IMR-90 (cell line): Measurements from ENCODE around the gene TMEM43. TPM values are rescaled to one million over a fixed set of nuclear protein-coding genes. Genes with fewer than 3 reads are reported as not detected.

Experiments
- ATAC-seq: fragments of 200-7000 bp; cut with Tn5 transposase; 2 replicates; pipeline ENCODE4 v1.9.1; 2020; ENCODE audit warnings: low read depth, mild to moderate bottlenecking, moderate library complexity
- BruUV-seq: library from RNA; stranded (reverse); fragments of 400-500 nt; replicated peaks from 2 replicates; lab custom pipeline; 2021; lab: Mats Ljungman, UMichigan
- CTCF ChIA-PET: fragments of 300-600 bp; formaldehyde crosslinking; extraction: SDS; loops from one replicate; lab custom pipeline; 2021; ENCODE audit warnings: antibody characterized with exemption; lab: Yijun Ruan, JAX
- POLR2A ChIA-PET: fragments of 300-600 bp; sonication (Branson Sonifier 250); formaldehyde crosslinking; loops from one replicate; lab custom pipeline; 2022; ENCODE audit warnings: antibody characterized with exemption; ENCODE audit not compliant: unreplicated experiment; lab: Charles Lee
- DNase-seq: peaks from one replicate; pipeline ENCODE4 v3.0.0; 2013
- H2AFZ ChIP-seq: replicated peaks from 2 replicates; pipeline ENCODE3; 2013; ENCODE audit warnings: low read length, mild to moderate bottlenecking; ENCODE audit not compliant: poor library complexity
- H2AK5ac ChIP-seq: 2 replicates; pipeline ENCODE4 v1.6.1; 2013; ENCODE audit warnings: low read depth, low read length, inconsistent platforms
- H2AK9ac ChIP-seq: replicated peaks from 2 replicates; pipeline ENCODE3; 2013; ENCODE audit warnings: mild to moderate bottlenecking, low read depth, low read length, moderate library complexity; ENCODE audit not compliant: poor library complexity
- H2BK120ac ChIP-seq: 2 replicates; pipeline ENCODE4 v1.6.1; 2013; ENCODE audit warnings: low read depth, low read length, inconsistent platforms
- H2BK15ac ChIP-seq: 3 replicates; pipeline ENCODE4 v1.6.1; 2013; ENCODE audit warnings: low read depth, low read length, inconsistent platforms
- H2BK20ac ChIP-seq: 2 replicates; pipeline ENCODE4 v1.6.1; 2013; ENCODE audit warnings: low read depth, mild to moderate bottlenecking, inconsistent platforms, low read length, moderate library complexity
- H2BK5ac ChIP-seq: 2 replicates; pipeline ENCODE4 v1.6.1; 2013; ENCODE audit warnings: mild to moderate bottlenecking, low read depth, low read length, inconsistent platforms; ENCODE audit not compliant: poor library complexity, severe bottlenecking
- H3K14ac ChIP-seq: replicated peaks from 2 replicates; pipeline ENCODE4 v1.6.1; 2013; ENCODE audit warnings: low read depth, low read length, inconsistent platforms
- H3K18ac ChIP-seq: 2 replicates; pipeline ENCODE4 v1.6.1; 2013; ENCODE audit warnings: low read depth, low read length, control low read depth
- H3K23ac ChIP-seq: 2 replicates; pipeline ENCODE4 v1.6.1; 2013; ENCODE audit warnings: low read depth, low read length, inconsistent platforms
- H3K27ac ChIP-seq: 2 replicates; pipeline ENCODE4 v1.5.1; 2013; ENCODE audit warnings: mild to moderate bottlenecking, control low read depth, low read length; ENCODE audit not compliant: insufficient read depth
- H3K27me3 ChIP-seq: 2 replicates; pipeline ENCODE4 v1.6.1; 2013; ENCODE audit warnings: low read length; ENCODE audit not compliant: control insufficient read depth, insufficient read depth
- H3K36me3 ChIP-seq: 2 replicates; pipeline ENCODE4 v1.6.1; 2013; ENCODE audit warnings: low read length, mixed read lengths; ENCODE audit not compliant: control insufficient read depth, insufficient read depth
- H3K4ac ChIP-seq: 2 replicates; pipeline ENCODE4 v1.6.1; 2013; ENCODE audit warnings: low read depth, low read length, inconsistent platforms
- H3K4me1 ChIP-seq: 2 replicates; pipeline ENCODE4 v1.6.1; 2013; ENCODE audit warnings: low read length, mixed read lengths; ENCODE audit not compliant: control insufficient read depth, insufficient read depth
- H3K4me2 ChIP-seq: 2 replicates; pipeline ENCODE4 v1.6.1; 2013; ENCODE audit warnings: low read depth, mild to moderate bottlenecking, control low read depth, low read length, moderate library complexity
- H3K4me3 ChIP-seq: 2 replicates; pipeline ENCODE4 v1.5.1; 2013; ENCODE audit warnings: low read depth, mild to moderate bottlenecking, control low read depth, low read length, moderate library complexity; ENCODE audit not compliant: insufficient read depth
- H3K56ac ChIP-seq: 2 replicates; pipeline ENCODE4 v1.6.1; 2013; ENCODE audit warnings: low read length, inconsistent platforms; ENCODE audit not compliant: insufficient read depth; ENCODE audit errors: extremely low read depth
- H3K79me1 ChIP-seq, 2 experiments: 2 replicates each; pipeline ENCODE4 v1.6.1; 2013; ENCODE audit warnings: low read length in 2 of 2, inconsistent platforms in 1 of 2, low read depth in 1 of 2
- H3K9ac ChIP-seq: 2 replicates; pipeline ENCODE4 v1.6.1; 2013; ENCODE audit warnings: low read depth, low read length, control low read depth
- H3K9me1 ChIP-seq: 2 replicates; pipeline ENCODE4 v1.6.1; 2013; ENCODE audit warnings: low read length, inconsistent platforms; ENCODE audit not compliant: insufficient read depth
- H3K9me3 ChIP-seq: 2 replicates; pipeline ENCODE4 v1.6.1; 2013; ENCODE audit warnings: low read length; ENCODE audit not compliant: control insufficient read depth, insufficient read depth
- H4K20me1 ChIP-seq: 2 replicates; pipeline ENCODE4 v1.6.1; 2013; ENCODE audit warnings: low read length, inconsistent platforms; ENCODE audit not compliant: insufficient read depth
- H4K5ac ChIP-seq: 2 replicates; pipeline ENCODE4 v1.6.1; 2013; ENCODE audit warnings: mild to moderate bottlenecking, low read depth, low read length, control low read depth
- H4K8ac ChIP-seq, 2 experiments: 2 replicates each; pipeline ENCODE4 v1.6.1; 2013; ENCODE audit warnings: low read depth in 2 of 2, low read length in 2 of 2, control low read depth in 1 of 2, inconsistent platforms in 1 of 2
- H4K91ac ChIP-seq: 2 replicates; pipeline ENCODE4 v1.6.1; 2013; ENCODE audit warnings: low read depth, low read length, inconsistent platforms; ENCODE audit not compliant: insufficient read depth
- BHLHE40 ChIP-seq: fragments of 150-350 bp; IDR thresholded peaks from 2 replicates; pipeline ENCODE4 v1.6.1; 2016; ENCODE audit warnings: mild to moderate bottlenecking, low read depth, low read length
- CHD1 ChIP-seq: IDR thresholded peaks from 2 replicates; pipeline ENCODE4 v1.6.1; 2012; ENCODE audit warnings: low read depth, low read length, improper control_type of control experiment
- CTCF ChIP-seq: conservative IDR thresholded peaks from 2 replicates; pipeline ENCODE4 v1.5.1; 2012; ENCODE audit warnings: mild to moderate bottlenecking, low read depth, low read length, improper control_type of control experiment
- FOS ChIP-seq: fragments of 150-350 bp; IDR thresholded peaks from 2 replicates; pipeline ENCODE4 v1.6.1; 2016; ENCODE audit warnings: low read depth, low read length
- MAFK ChIP-seq: IDR thresholded peaks from 2 replicates; pipeline ENCODE4 v1.6.1; 2012; ENCODE audit warnings: low read depth, low read length, improper control_type of control experiment
- MAZ ChIP-seq: IDR thresholded peaks from 2 replicates; pipeline ENCODE4 v1.6.1; 2012; ENCODE audit warnings: low read depth, mild to moderate bottlenecking, low read length, improper control_type of control experiment, moderate library complexity, borderline replicate concordance
- MXI1 ChIP-seq: IDR thresholded peaks from 2 replicates; pipeline ENCODE4 v1.6.1; 2012; ENCODE audit warnings: low read depth, mild to moderate bottlenecking, low read length, moderate library complexity, borderline replicate concordance
- POLR2A ChIP-seq: IDR thresholded peaks from 2 replicates; pipeline ENCODE4 v1.6.1; 2012; ENCODE audit warnings: mild to moderate bottlenecking, low read depth, low read length
- RAD21 ChIP-seq: IDR thresholded peaks from 2 replicates; pipeline ENCODE4 v1.6.1; 2012; ENCODE audit warnings: low read length, improper control_type of control experiment
- RCOR1 ChIP-seq: IDR thresholded peaks from 2 replicates; pipeline ENCODE4 v1.6.1; 2012; ENCODE audit warnings: mild to moderate bottlenecking, low read length, improper control_type of control experiment; ENCODE audit not compliant: insufficient replicate concordance
- RFX5 ChIP-seq: IDR thresholded peaks from 2 replicates; pipeline ENCODE4 v1.8.0; 2012; ENCODE audit warnings: low read depth, mild to moderate bottlenecking, low read length, moderate library complexity
- USF2 ChIP-seq: fragments of 150-350 bp; IDR thresholded peaks from 2 replicates; pipeline ENCODE4 v1.6.1; 2017; ENCODE audit warnings: mild to moderate bottlenecking, antibody characterized with exemption, low read length, low read depth
- WGBS, 2 experiments: methylation state at CpG; one replicate each; pipeline versions ENCODE4 v1.1.5 to v1.1.7; 2013; ENCODE audit warnings: missing lambda C conversion rate in 2 of 2; ENCODE audit not compliant: insufficient read length in 1 of 2; ENCODE audit errors: extremely low coverage in 2 of 2; 5-methylcytosine and 5-hydroxymethylcytosine counted together
- dilution Hi-C: fragments of 300-500 bp; cut with HindIII; formaldehyde crosslinking; loops from one replicate; pipeline ENCODE4 v1.14.3; 2018; ENCODE audit warnings: low sequenced_read_pairs; ENCODE audit not compliant: unreplicated experiment
- in situ Hi-C: fragments of 300-500 bp; cut with MboI; formaldehyde crosslinking; loops from 3 replicates; pipeline ENCODE4 v1.14.3; 2019; ENCODE audit warnings: low sequenced_read_pairs, inconsistent platforms, mixed read lengths
- intact Hi-C: fragments of 100-400 bp; cut with micrococcal nuclease; formaldehyde crosslinking; loops from 2 replicates; pipeline ENCODE4 v1.10.0; 2022
- polyA plus RNA-seq, 3 experiments: library from polyadenylated mRNA; depleted of rRNA; stranded (reverse); fragments of >200 nt; gene quantifications; 2 replicates each; pipeline ENCODE4 v1.2.3, GENCODE V29; 2012; ENCODE audit warnings: low replicate concordance in 1 of 3
- total RNA-seq: library from RNA; depleted of rRNA; stranded (reverse); fragments of >200 nt; gene quantifications from 2 replicates; pipeline ENCODE4 v1.2.3, GENCODE V29; 2012
- TF ChIP-seq, protein P1 (sequence below): fragments of 150-350 bp; IDR thresholded peaks from 2 replicates; pipeline ENCODE4 v1.6.1; 2016; ENCODE audit warnings: low read depth, mild to moderate bottlenecking, low read length, moderate library complexity, borderline replicate concordance

The TMEM43 gene
- total and polyA plus RNA-seq, 2 of the 4 experiments (the other 2 are of a cell fraction): 109 to 114 TPM

DNA sequence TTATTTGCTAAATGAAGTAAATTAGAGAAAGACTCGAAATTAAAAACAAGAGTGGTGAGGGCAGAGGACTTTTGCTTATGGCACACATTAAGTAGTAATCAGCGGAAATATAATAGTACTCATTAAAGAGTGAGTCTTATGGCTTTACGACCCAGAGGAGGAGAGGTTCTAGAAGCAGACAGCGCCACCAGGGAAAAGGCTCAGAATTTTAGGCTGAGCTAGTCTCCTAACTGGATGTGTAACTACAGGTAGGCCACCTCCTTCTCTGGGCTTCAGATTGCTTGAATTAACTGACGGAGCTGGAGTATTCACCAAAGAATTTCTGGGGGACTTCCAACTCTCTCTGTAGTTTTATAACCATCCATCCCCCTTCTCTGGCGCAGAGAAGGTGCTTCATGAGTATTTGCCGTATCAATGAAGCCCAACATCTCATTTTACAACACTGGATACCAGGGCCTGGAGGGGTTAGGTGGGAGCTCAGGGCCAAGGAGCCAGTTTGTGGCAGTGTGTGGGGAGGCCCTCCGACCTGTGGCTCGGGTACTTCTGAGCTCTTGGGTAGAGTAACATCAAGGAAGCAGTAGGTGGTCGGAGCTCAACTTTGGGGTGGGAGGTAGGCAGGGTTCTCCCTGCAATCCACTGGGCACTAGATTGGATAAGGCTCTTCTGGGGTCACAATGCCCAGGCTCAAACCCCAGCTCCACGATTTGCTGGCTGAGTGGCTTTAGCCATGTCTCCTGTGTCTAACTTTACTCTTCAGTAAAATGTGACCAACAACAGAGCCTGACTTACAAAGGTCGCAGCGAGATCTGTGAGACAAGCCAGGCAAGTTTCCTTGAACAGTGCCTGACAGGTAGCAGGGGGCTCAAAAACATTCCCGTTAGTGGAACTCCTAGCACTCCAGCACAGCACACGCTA is 1.3 kb upstream of the TMEM43 start:
- no peak for DNase-seq
- Histone ChIP-seq H4K8ac (peak overlapping the region; percentile 74 to 95), H4K20me1 (peaks cover 28% of the 10 kb centered on the region), H3K9me1 (peaks cover 24% of the 10 kb centered on the region), H2BK5ac (no peak overlapping the region), H3K4me2 (peak overlapping the region; percentile 100), H3K9me3 (no peaks in the 10 kb centered on the region), H3K9ac (peak overlapping the region; percentile 89), H3K4me1 (peaks cover 17% of the 10 kb centered on the region), H3K79me1 (peaks cover 29 to 51% of the 10 kb centered on the region in 2 experiments), H3K36me3 (peaks cover 10% of the 10 kb centered on the region), H2AFZ (peak overlapping the region; percentile 95), H3K4me3 (peak overlapping the region; percentile 64), H3K18ac (peak overlapping the region; percentile 61; the same call in 1 of the 2 replicates), H4K5ac (peak overlapping the region; percentile 95), H4K91ac (peak overlapping the region; percentile 55; the same call in 1 of the 2 replicates), H2AK5ac (peak overlapping the region; percentile 69), H3K56ac (peak overlapping the region; percentile 20; the same call in 1 of the 2 replicates), H3K14ac (peak overlapping the region; percentile 61), H2BK20ac (no peak overlapping the region), H3K27ac (peak overlapping the region; percentile 39), H2BK120ac (no peak overlapping the region), H3K4ac (peak overlapping the region; percentile 66), H2BK15ac (no peak overlapping the region), H3K23ac (peak overlapping the region; percentile 66), H3K27me3 (no peaks in the 10 kb centered on the region), H2AK9ac (peak overlapping the region; percentile 91)
- in situ Hi-C loops: loop anchor here (25.0 kb wide), 2 partner anchors 236 to 636 kb away; partner anchors contain the start of genes HDAC11 and WNT7A
- CTCF ChIA-PET: no interaction called here
- POLR2A ChIA-PET: interaction anchor here (0.5 kb wide), 1 partner anchor 486 kb away, joined by 3 read pairs; no protein-coding TSS in a partner anchor
- dilution Hi-C loops: no loop called here
- WGBS, 2 experiments: 23% methylated on average over 3 of the region's 15 CpGs; no CpG with 5 or more reads in 1 of the 2 experiments
- intact Hi-C loops: loop anchor here (2.0 to 5.0 kb wide), 2 partner anchors 227 to 466 kb away; no protein-coding TSS in a partner anchor
- no TSS peak for BruUV-seq
- no peak for ATAC-seq
- TF ChIP-seq BHLHE40 (no peak), RAD21 (no peak), POLR2A (no peak), FOS (no peak), MAZ (no peak), MAFK (no peak), USF2 (no peak), MXI1 (no peak), RFX5 (no peak), CTCF (no peak), RCOR1 (no peak), CHD1 (no peak)
- TF ChIP-seq, protein P1, sequence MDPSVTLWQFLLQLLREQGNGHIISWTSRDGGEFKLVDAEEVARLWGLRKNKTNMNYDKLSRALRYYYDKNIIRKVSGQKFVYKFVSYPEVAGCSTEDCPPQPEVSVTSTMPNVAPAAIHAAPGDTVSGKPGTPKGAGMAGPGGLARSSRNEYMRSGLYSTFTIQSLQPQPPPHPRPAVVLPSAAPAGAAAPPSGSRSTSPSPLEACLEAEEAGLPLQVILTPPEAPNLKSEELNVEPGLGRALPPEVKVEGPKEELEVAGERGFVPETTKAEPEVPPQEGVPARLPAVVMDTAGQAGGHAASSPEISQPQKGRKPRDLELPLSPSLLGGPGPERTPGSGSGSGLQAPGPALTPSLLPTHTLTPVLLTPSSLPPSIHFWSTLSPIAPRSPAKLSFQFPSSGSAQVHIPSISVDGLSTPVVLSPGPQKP: no peak
